Caco-2 (cell line): ENCODE data around the gene SFT2D1. TPM values are rescaled to one million over a fixed set of nuclear protein-coding genes. Genes with fewer than 3 reads are reported as not detected.

Experiments used
- BruUV-seq: library from RNA; stranded (reverse); fragments of 400-500 nt; replicated peaks from 2 replicates; lab custom pipeline; 2021; lab: Mats Ljungman, UMichigan
- CTCF ChIA-PET: fragments of 300-600 bp; sonication (Branson Sonifier 250); formaldehyde crosslinking; loops from one replicate; lab custom pipeline; 2022; ENCODE audit warnings: antibody characterized with exemption; lab: Charles Lee
- POLR2A ChIA-PET: fragments of 300-600 bp; sonication (Branson Sonifier 250); formaldehyde crosslinking; loops from one replicate; lab custom pipeline; 2022; ENCODE audit warnings: antibody characterized with exemption; lab: Charles Lee
- DNase-seq, 2 experiments: peaks; one replicate each; pipeline versions ENCODE4 v3.0.0 to v3.0.0-alpha.2; 2020 to 2022
- H3K27me3 ChIP-seq: replicated peaks from 2 replicates; pipeline ENCODE4 v1.6.0; 2011; ENCODE audit warnings: low read length; ENCODE audit not compliant: control insufficient read depth, insufficient read depth
- H3K36me3 ChIP-seq: 2 replicates; pipeline ENCODE4 v1.5.1; 2011; ENCODE audit warnings: low read length; ENCODE audit not compliant: control insufficient read depth, insufficient read depth
- H3K4me1 ChIP-seq: fragments of 250-450 bp; sonication (Bioruptor Pico); 2 replicates; pipeline ENCODE4 v1.5.1; 2020; ENCODE audit warnings: mild to moderate bottlenecking
- H3K4me3 ChIP-seq: 2 replicates; pipeline ENCODE4 v1.5.1; 2011; ENCODE audit warnings: low read depth, mild to moderate bottlenecking, control low read depth, low read length
- H3K9me3 ChIP-seq: fragments of 250-450 bp; sonication (Bioruptor Pico); 2 replicates; pipeline ENCODE4 v1.5.1; 2020; ENCODE audit warnings: mild to moderate bottlenecking, moderate library complexity
- H3K27ac Mint-ChIP-seq: one replicate; pipeline ENCODE4 v1.8.0; 2022; ENCODE audit warnings: mixed read lengths; ENCODE audit not compliant: unreplicated experiment
- H3K27me3 Mint-ChIP-seq: one replicate; pipeline ENCODE4 v1.8.0; 2022; ENCODE audit warnings: mixed read lengths; ENCODE audit not compliant: insufficient read depth, unreplicated experiment
- H3K36me3 Mint-ChIP-seq: one replicate; pipeline ENCODE4 v1.8.0; 2022; ENCODE audit warnings: mild to moderate bottlenecking, mixed read lengths; ENCODE audit not compliant: insufficient read depth, unreplicated experiment
- H3K4me1 Mint-ChIP-seq: one replicate; pipeline ENCODE4 v1.8.0; 2022; ENCODE audit warnings: low read depth, mixed read lengths; ENCODE audit not compliant: unreplicated experiment
- H3K4me3 Mint-ChIP-seq: one replicate; pipeline ENCODE4 v1.8.0; 2022; ENCODE audit warnings: mild to moderate bottlenecking, moderate library complexity, mixed read lengths; ENCODE audit not compliant: unreplicated experiment
- H3K9me3 Mint-ChIP-seq: one replicate; pipeline ENCODE4 v1.8.0; 2022; ENCODE audit warnings: mixed read lengths; ENCODE audit not compliant: unreplicated experiment
- CTCF ChIP-seq, 2 experiments: fragments of 200-600 bp in 1 of 2; IDR thresholded peaks; 1 replicate in 1 of 2; 2 replicates in 1 of 2; pipeline versions ENCODE4 v1.5.1 to v1.8.0; 2011 to 2022; ENCODE audit warnings: antibody characterized with exemption in 1 of 2, control low read depth in 1 of 2, inconsistent platforms in 1 of 2, low read depth in 1 of 2, low read length in 1 of 2, mild to moderate bottlenecking in 1 of 2, moderate library complexity in 1 of 2; ENCODE audit not compliant: insufficient read depth in 1 of 2, severe bottlenecking in 1 of 2, unreplicated experiment in 1 of 2
- intact Hi-C: fragments of 100-400 bp; cut with micrococcal nuclease; formaldehyde crosslinking; loops from one replicate; pipeline ENCODE4 v1.10.0; 2022; ENCODE audit not compliant: unreplicated experiment
- total RNA-seq: library from RNA; stranded (reverse); gene quantifications from 2 replicates; pipeline ENCODE4 v1.2.3, GENCODE V29; 2022

Gene SFT2D1
- total RNA-seq, 1 experiment from 2014 or later: 48.1 TPM

- peak in 1 of 2 experiments; percentile 0 for TF ChIP-seq CTCF (IDR thresholded peaks at IDR 0.05; ENCODE audit: insufficient read depth in 1 of 2, low read depth in 1 of 2, low read length in 1 of 2, severe bottlenecking in 1 of 2, unreplicated experiment in 1 of 2)
- no peaks in the 10 kb centered on the region for H3K9me3 ChIP-seq
- Mint-ChIP-seq H3K36me3 (peaks cover 35% of the 10 kb centered on the region), H3K9me3 (no peaks in the 10 kb centered on the region), H3K27ac (no peak overlapping the region), H3K4me3 (no peak overlapping the region), H3K27me3 (no peaks in the 10 kb centered on the region), H3K4me1 (peaks cover 6% of the 10 kb centered on the region)
- no peaks in the 10 kb centered on the region for H3K4me1 ChIP-seq
- peak in 1 of 2 experiments; percentile 35 for DNase-seq
- ChIA-PET CTCF (no interaction called here), POLR2A (no interaction called here)
- intact Hi-C loops: no loop called here
- peaks cover 1% of the 10 kb centered on the region; the same call in 1 of the 2 replicates for H3K36me3 ChIP-seq
- H3K27me3 ChIP-seq: no peaks in the 10 kb centered on the region
- no TSS peak for BruUV-seq
- no peak overlapping the region for H3K4me3 ChIP-seq
These were observed 11.7 kb downstream of the SFT2D1 start for GRCh38 chr6:166330612-166331011.

- no peak overlapping the region for H3K4me3 Mint-ChIP-seq
- H3K36me3 ChIP-seq: peaks cover 1% of the 10 kb centered on the region; the same call in 1 of the 2 replicates
- DNase-seq: no peak
- no TSS peak for BruUV-seq
- ChIA-PET CTCF (no interaction called here), POLR2A (no interaction called here)
- H3K27ac Mint-ChIP-seq: no peak overlapping the region
- peaks cover 55% of the 10 kb centered on the region for H3K36me3 Mint-ChIP-seq
- H3K9me3 ChIP-seq: no peaks in the 10 kb centered on the region
- no peaks in the 10 kb centered on the region for H3K9me3 Mint-ChIP-seq
- intact Hi-C loops: no loop called here
- no peak overlapping the region for H3K4me3 ChIP-seq
- H3K27me3 Mint-ChIP-seq: no peaks in the 10 kb centered on the region
- TF ChIP-seq CTCF (IDR thresholded peaks at IDR 0.05; ENCODE audit: insufficient read depth in 1 of 2, low read depth in 1 of 2, low read length in 1 of 2, severe bottlenecking in 1 of 2, unreplicated experiment in 1 of 2): no peak
- no peaks in the 10 kb centered on the region for H3K4me1 ChIP-seq
- H3K4me1 Mint-ChIP-seq: no peaks in the 10 kb centered on the region
- H3K27me3 ChIP-seq: no peaks in the 10 kb centered on the region
These were observed 16.8 kb downstream of the SFT2D1 start for GRCh38 chr6:166325383-166326042.

GRCh38 chr6:166323395-166323794 is 18.9 kb downstream of the SFT2D1 start:
- Mint-ChIP-seq H3K4me1 (no peaks in the 10 kb centered on the region), H3K36me3 (peaks cover 63% of the 10 kb centered on the region), H3K27me3 (no peaks in the 10 kb centered on the region), H3K9me3 (no peaks in the 10 kb centered on the region), H3K27ac (no peak overlapping the region), H3K4me3 (no peak overlapping the region)
- no peaks in the 10 kb centered on the region for H3K9me3 ChIP-seq
- ChIA-PET POLR2A (no interaction called here), CTCF (no interaction called here)
- no peak overlapping the region for H3K4me3 ChIP-seq
- no peak for TF ChIP-seq CTCF (IDR thresholded peaks at IDR 0.05; ENCODE audit: insufficient read depth in 1 of 2, low read depth in 1 of 2, low read length in 1 of 2, severe bottlenecking in 1 of 2, unreplicated experiment in 1 of 2)
- no peaks in the 10 kb centered on the region for H3K4me1 ChIP-seq
- intact Hi-C loops: no loop called here
- peaks cover 1% of the 10 kb centered on the region; the same call in 1 of the 2 replicates for H3K36me3 ChIP-seq
- BruUV-seq: no TSS peak
- no peak for DNase-seq
- no peaks in the 10 kb centered on the region for H3K27me3 ChIP-seq
